Motor neuron (in vitro differentiated cells): Measurements from ENCODE around the gene WDR86. TPM values are rescaled to one million over a fixed set of nuclear protein-coding genes. Genes with fewer than 3 reads are reported as not detected.

ENCODE experiments used
- ATAC-seq, 8 experiments: fragments of 200-7000 bp; cut with Tn5 transposase; replicated peaks in 6 of 8; 2 replicates each; pipeline ENCODE4 v1.8.0; 2021; ENCODE audit warnings: mild to moderate bottlenecking in 8 of 8, moderate library complexity in 8 of 8
- H3K27ac ChIP-seq, 2 donors: fragments of 250-450 bp; sonication (Bioruptor Pico); 2 replicates each; pipeline ENCODE4 v1.9.0; 2021; ENCODE audit warnings: antibody characterized with exemption in 2 of 2, mild to moderate bottlenecking in 2 of 2, moderate library complexity in 1 of 2
- H3K4me1 ChIP-seq, 2 donors: fragments of 250-450 bp; sonication (Bioruptor Pico); replicated peaks in 1 of 2; 2 replicates each; pipeline ENCODE4 v1.6.1; 2021; ENCODE audit warnings: antibody characterized with exemption in 2 of 2, mild to moderate bottlenecking in 2 of 2, moderate library complexity in 1 of 2
- H3K4me3 ChIP-seq, 5 donors: fragments of 250-450 bp; sonication (Bioruptor Pico); 2 replicates each; pipeline ENCODE4 v1.9.0; 2021; ENCODE audit warnings: antibody characterized with exemption in 5 of 5, mild to moderate bottlenecking in 5 of 5, moderate library complexity in 4 of 5
- WGBS, 10 experiments: fragments of 450-650 bp; shearing (Covaris generic); methylation state at CpG; one replicate each; pipeline ENCODE4 v1.0.0; 2022; 5-methylcytosine and 5-hydroxymethylcytosine counted together
- in situ Hi-C, 9 experiments: fragments of 400-800 bp; cut with MboI; loops; one replicate each; pipeline ENCODE4 v1.15.0; 2021; ENCODE audit warnings: low sequenced_read_pairs in 9 of 9, low pct_unique_long_range_greater_than_20kb in 2 of 9; ENCODE audit not compliant: unreplicated experiment in 9 of 9
- total RNA-seq, 8 experiments: library from RNA; unstranded; fragments of 300-600 nt; gene quantifications; 2 replicates each; pipeline versions ENCODE4 v1.2.3 to v1.2.4, GENCODE V29; 2022

Gene WDR86
- total RNA-seq, 8 experiments from 2014 or later = 0.56 to 35.3 (median 21.8) TPM

- Histone ChIP-seq H3K4me3 (no peak overlapping the region), H3K27ac (peak overlapping the region in 1 of 2 donors; percentile 4), H3K4me1 (peaks cover 2 to 10% of the 10 kb centered on the region in 2 donors)
- WGBS, 10 experiments = 83 to 100% (median 95%) methylated on average over 1 to 5 of the region's 10 CpGs; no CpG with 5 or more reads in 2 of the 10 experiments
- in situ Hi-C loops = loop anchor here in 2 of 9 experiments (10.0 to 25.0 kb wide), 2 partner anchors 72 to 390 kb away; partner anchors contain the start of gene CRYGN (in 1 of the 2)
- peak in 2 of 8 experiments; percentile 4 to 63 for ATAC-seq
These were observed 37.1 kb downstream of the WDR86 start for GRCh38 chr7:151372612-151373265.

DNA sequence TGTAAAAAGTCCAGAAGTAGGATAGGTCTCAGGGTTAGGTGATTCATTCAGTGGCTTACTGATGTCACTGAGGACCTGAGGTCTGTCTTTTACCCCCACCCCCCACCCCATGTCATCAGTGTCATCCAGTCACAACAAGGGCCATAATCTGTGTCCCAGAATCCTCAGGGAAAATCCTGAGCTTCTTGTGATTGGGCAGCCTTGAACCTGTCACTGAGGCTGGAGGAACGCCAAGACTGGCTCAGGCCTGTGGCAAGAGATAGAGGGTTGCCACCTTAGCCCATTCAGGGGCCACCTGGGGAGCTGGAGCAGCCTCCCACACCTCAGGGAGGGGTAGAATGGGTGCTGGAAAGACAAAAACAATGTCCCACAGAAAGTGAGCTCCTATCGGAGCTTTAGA lies 38.6 kb downstream of the WDR86 start:
- in situ Hi-C loops = loop anchor here in 2 of 9 experiments (10.0 to 25.0 kb wide), 2 partner anchors 74 to 391 kb away; partner anchors contain the start of gene CRYGN (in 1 of the 2)
- ATAC-seq = no peak
- Histone ChIP-seq H3K4me3 (no peak overlapping the region), H3K4me1 (peaks cover 2 to 10% of the 10 kb centered on the region in 2 donors), H3K27ac (no peak overlapping the region)
- WGBS, 10 experiments = 60 to 100% (median 100%) methylated on average over 1 to 2 of the region's 2 CpGs; no CpG with 5 or more reads in 4 of the 10 experiments

DNA sequence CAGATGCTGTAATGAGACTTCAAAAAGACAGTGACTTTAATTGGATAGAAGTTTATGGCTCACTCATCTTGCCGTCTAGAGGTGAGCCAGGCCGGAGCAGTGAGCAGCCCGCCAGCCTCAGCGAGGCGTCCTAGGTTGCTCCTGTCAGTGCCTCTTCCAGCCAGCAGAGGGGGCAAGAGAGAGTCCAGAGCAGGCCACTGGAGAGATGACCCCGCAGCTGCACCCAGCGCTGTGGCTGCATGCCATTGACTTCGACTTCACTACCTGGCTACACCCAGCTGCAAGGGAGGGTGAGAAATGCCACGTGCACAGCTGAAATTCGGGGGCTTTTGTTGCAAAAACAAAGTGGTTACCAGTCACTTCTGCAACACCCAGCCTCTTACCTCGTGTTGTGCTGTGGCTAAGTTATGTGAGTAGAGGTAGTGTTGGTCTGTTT lies 41.7 kb downstream of the WDR86 start:
- no peak overlapping the region for H3K4me3 ChIP-seq
- in situ Hi-C loops = loop anchor here in 1 of 9 experiments (25.0 kb wide), 1 partner anchor 394 kb away; no protein-coding TSS in a partner anchor
- no peak overlapping the region for H3K27ac ChIP-seq
- peaks cover 2 to 10% of the 10 kb centered on the region in 2 donors for H3K4me1 ChIP-seq
- WGBS, 10 experiments = 0 to 40% (median 10%) methylated on average over 1 to 7 of the region's 11 CpGs; no CpG with 5 or more reads in 3 of the 10 experiments
- peak; percentile 86 to 100 (median 98) for ATAC-seq

- H3K27ac ChIP-seq = no peak overlapping the region
- 22 to 100% (median 68%) methylated on average over 1 to 4 of the region's 4 CpGs; no CpG with 5 or more reads in 2 of the 10 experiments for WGBS, 10 experiments
- H3K4me1 ChIP-seq = peaks cover 2 to 3% of the 10 kb centered on the region in 2 donors
- ATAC-seq = peak in 3 of 8 experiments; percentile 42 to 58 (median 58)
- in situ Hi-C loops = loop anchor here in 1 of 9 experiments (25.0 kb wide), 1 partner anchor 395 kb away; no protein-coding TSS in a partner anchor
- H3K4me3 ChIP-seq = no peak overlapping the region
These were observed 42.6 kb downstream of the WDR86 start for GRCh38 chr7:151367284-151367683.

GRCh38 chr7:151366880-151367222 lies 43.0 kb downstream of the WDR86 start:
- Histone ChIP-seq H3K27ac (no peak overlapping the region), H3K4me1 (peaks cover 2 to 3% of the 10 kb centered on the region in 2 donors), H3K4me3 (no peak overlapping the region)
- peak in 2 of 8 experiments; percentile 52 to 74 for ATAC-seq
- in situ Hi-C loops = loop anchor here in 1 of 9 experiments (25.0 kb wide), 1 partner anchor 395 kb away; no protein-coding TSS in a partner anchor
- 3 to 100% (median 78%) methylated on average over 1 to 5 of the region's 5 CpGs; no CpG with 5 or more reads in 1 of the 10 experiments for WGBS, 10 experiments

GRCh38 chr7:151366166-151366879 lies 43.5 kb downstream of the WDR86 start:
- peaks cover 2 to 3% of the 10 kb centered on the region in 2 donors for H3K4me1 ChIP-seq
- in situ Hi-C loops = loop anchor here in 1 of 9 experiments (25.0 kb wide), 1 partner anchor 396 kb away; no protein-coding TSS in a partner anchor
- no peak overlapping the region for H3K4me3 ChIP-seq
- ATAC-seq = no peak
- 52 to 100% (median 81%) methylated on average over 1 to 6 of the region's 9 CpGs for WGBS, 10 experiments
- H3K27ac ChIP-seq = no peak overlapping the region

DNA sequence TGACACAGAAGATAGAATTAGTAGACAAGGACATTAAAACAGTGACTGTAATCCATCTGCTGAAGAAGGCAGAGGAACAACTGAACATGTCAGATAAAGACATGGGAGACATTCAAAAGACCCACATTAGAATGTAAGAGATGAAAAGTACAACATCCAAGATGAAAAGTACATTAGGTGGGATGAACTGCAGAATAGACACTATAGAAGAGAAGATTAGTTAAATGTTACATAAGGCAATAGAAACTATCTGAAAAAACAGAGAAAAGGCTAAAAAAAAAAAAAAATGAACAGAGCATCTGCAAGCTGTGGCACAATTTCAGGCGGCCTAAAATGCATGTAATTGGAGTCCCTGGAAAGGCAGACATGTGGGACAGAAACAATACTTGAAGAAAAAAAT lies 46.7 kb downstream of the WDR86 start:
- Histone ChIP-seq H3K4me1 (peaks cover under 1% of the 10 kb centered on the region in 2 donors), H3K4me3 (no peak overlapping the region), H3K27ac (no peak overlapping the region)
- in situ Hi-C loops = loop anchor here in 1 of 9 experiments (25.0 kb wide), 1 partner anchor 399 kb away; no protein-coding TSS in a partner anchor
- no peak for ATAC-seq
- WGBS, 10 experiments = 80 to 100% (median 97%) methylated on average over 1 of the region's 1 CpG; no CpG with 5 or more reads in 2 of the 10 experiments

DNA sequence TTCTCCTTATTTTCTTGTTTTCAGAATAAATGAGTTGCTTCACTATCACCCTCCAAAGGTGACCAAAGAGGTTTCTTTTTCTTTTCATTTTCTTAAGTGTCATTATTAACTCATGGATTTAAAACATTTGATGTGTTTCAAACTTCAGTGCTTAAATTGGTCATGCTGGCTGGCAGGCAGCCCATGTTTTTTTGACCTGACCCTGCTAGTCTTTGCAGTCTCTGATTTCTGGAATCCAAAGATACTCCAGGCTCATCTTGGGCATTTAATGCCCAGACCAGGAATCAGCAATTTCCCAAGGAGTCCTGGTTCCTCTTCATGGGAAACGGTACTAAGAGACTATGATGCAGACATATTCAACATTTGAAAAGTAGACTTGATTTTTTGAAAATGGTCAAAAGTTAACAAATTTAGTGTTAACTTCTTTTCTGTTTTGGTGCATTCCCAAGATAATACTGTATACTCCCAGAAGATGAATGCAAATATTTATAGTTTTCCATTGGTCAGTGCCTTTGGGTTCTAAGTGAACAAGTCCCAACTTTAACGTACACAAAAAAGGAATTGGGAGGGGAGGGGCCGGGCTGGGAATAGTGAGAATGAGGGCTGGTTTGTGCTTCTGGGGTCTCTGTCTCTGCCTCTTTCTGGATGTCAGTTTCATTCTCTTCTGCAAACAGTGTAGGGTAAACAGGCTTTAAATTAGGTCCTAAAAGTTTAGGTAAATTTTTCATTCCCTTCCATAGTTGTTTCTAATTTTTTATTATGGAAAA lies 48.5 kb downstream of the WDR86 start:
- WGBS, 10 experiments = 75 to 100% (median 90%) methylated on average over 1 to 3 of the region's 3 CpGs; no CpG with 5 or more reads in 1 of the 10 experiments
- in situ Hi-C loops = loop anchor here in 1 of 9 experiments (25.0 kb wide), 1 partner anchor 401 kb away; no protein-coding TSS in a partner anchor
- Histone ChIP-seq H3K4me3 (no peak overlapping the region), H3K4me1 (no peaks in the 10 kb centered on the region), H3K27ac (no peak overlapping the region)
- no peak for ATAC-seq

GRCh38 chr7:151352512-151352911 lies 57.3 kb downstream of the WDR86 start:
- in situ Hi-C loops = loop anchor here in 1 of 9 experiments (25.0 kb wide), 1 partner anchor 410 kb away; no protein-coding TSS in a partner anchor
- 63 to 100% (median 82%) methylated on average over 1 to 5 of the region's 5 CpGs; no CpG with 5 or more reads in 2 of the 10 experiments for WGBS, 10 experiments

DNA sequence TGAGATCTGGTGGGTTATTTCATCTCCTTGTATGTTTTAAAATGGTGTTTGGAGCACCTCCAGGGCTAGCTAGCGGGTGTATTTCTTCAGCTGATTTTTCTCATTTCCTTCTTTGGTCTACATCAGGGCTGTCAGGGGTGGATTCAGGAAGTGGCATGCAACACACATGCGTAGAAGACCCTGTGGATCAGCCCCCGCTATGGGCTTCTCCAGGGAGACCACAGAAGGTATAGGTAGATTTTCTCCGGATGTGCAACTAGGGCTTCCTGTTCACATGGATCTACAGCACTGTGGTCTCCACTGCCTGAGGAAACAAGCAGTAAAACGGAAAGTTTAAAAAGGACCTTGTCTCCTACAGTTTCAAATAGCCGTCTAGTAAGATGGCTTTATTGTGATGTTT lies 57.9 kb downstream of the WDR86 start:
- no peak for ATAC-seq
- Histone ChIP-seq H3K4me3 (no peak overlapping the region), H3K4me1 (peaks cover 0 to 4% of the 10 kb centered on the region in 2 donors), H3K27ac (no peak overlapping the region)
- in situ Hi-C loops = loop anchor here in 1 of 9 experiments (25.0 kb wide), 1 partner anchor 410 kb away; no protein-coding TSS in a partner anchor
- 72 to 97% (median 91%) methylated on average over 2 to 6 of the region's 6 CpGs; no CpG with 5 or more reads in 3 of the 10 experiments for WGBS, 10 experiments

More at GRCh38 chr7:151352512-151352911, 57.3 kb downstream of the WDR86 start:
- Histone ChIP-seq H3K4me3 (no peak overlapping the region), H3K27ac (no peak overlapping the region), H3K4me1 (peaks cover 0 to 4% of the 10 kb centered on the region in 2 donors)
- no peak for ATAC-seq

DNA sequence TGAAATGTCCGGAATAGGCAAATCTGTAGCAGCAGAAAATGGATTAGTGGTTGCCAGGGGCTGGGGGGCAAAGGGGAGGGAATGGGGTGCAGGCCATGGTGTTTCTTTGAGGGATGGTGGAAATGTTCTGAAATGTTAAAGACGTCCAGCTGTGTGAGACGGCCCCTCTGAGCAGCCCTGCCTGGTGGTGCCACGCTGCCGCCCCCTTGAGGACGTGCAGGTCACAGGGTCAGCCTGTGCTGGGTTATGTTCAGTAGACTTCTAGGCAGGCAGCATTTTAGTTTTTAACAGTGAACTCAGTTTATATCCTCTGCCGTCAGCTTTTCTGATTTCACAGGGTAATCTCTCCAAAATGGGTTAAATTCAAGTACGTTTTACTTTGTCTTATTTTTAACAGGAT lies 58.8 kb downstream of the WDR86 start:
- peaks cover 0 to 4% of the 10 kb centered on the region in 2 donors for H3K4me1 ChIP-seq
- no peak overlapping the region for H3K4me3 ChIP-seq
- in situ Hi-C loops = loop anchor here in 1 of 9 experiments (25.0 kb wide), 1 partner anchor 411 kb away; no protein-coding TSS in a partner anchor
- H3K27ac ChIP-seq = no peak overlapping the region
- peak in 1 of 8 experiments; percentile 39 for ATAC-seq
- WGBS, 10 experiments = 50 to 100% (median 74%) methylated on average over 1 to 6 of the region's 8 CpGs; no CpG with 5 or more reads in 2 of the 10 experiments

GRCh38 chr7:151349507-151349853 lies 60.4 kb downstream of the WDR86 start:
- H3K4me3 ChIP-seq = no peak overlapping the region
- peak overlapping the region in 1 of 2 donors; percentile 70 for H3K27ac ChIP-seq
- in situ Hi-C loops = no loop called here
- WGBS, 10 experiments = 50 to 100% (median 100%) methylated on average over 1 to 5 of the region's 5 CpGs; no CpG with 5 or more reads in 3 of the 10 experiments
- ATAC-seq = peak in 5 of 8 experiments; percentile 18 to 50 (median 42)
- H3K4me1 ChIP-seq = peaks cover 0 to 4% of the 10 kb centered on the region in 2 donors
